ENCODE data around the gene PPARGC1A. TPM values are rescaled to one million over a fixed set of nuclear protein-coding genes. Genes with fewer than 3 reads are reported as not detected.

PPARGC1A gene
- polyA plus RNA-seq, 3 donors from 2014 or later, result not detected

GRCh38 chr4:23747281-23747735 lies 142.5 kb downstream of the PPARGC1A start:
- no peaks in the 10 kb centered on the region for H3K27me3 Mint-ChIP-seq (ENCODE audit: low read depth in 3 of 3)
- peaks cover 0 to 28% (median 6%) of the 10 kb centered on the region in 6 donors for H3K9me3 Mint-ChIP-seq
- no peaks in the 10 kb centered on the region for H3K36me3 Mint-ChIP-seq
- no peak overlapping the region for H3K4me3 Mint-ChIP-seq
- no peaks in the 10 kb centered on the region for H3K4me1 Mint-ChIP-seq
- no peak for DNase-seq
- no peak overlapping the region for H3K27ac Mint-ChIP-seq

DNA sequence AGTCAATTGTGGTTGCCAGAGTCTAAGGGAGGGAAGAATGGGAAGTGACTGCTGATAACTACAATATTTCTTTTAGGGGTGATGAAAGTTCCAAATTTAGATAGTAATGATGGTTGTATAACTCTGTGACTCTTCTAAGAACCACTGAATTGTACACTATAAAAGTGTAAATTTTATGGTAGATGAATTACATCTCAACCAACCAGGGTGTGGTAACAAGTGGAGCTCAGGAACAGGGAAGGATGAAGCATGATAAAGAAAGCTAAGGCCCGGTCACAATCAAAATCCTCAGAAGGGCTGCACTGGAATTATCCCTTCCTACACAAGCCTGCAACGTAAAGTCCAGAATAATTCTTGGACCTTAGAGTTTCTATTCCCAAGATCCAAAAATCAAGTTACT lies 143.2 kb downstream of the PPARGC1A start:
- Mint-ChIP-seq H3K36me3 (no peaks in the 10 kb centered on the region), H3K27me3 (ENCODE audit: low read depth in 3 of 3) (no peaks in the 10 kb centered on the region), H3K4me1 (no peaks in the 10 kb centered on the region), H3K4me3 (no peak overlapping the region), H3K27ac (no peak overlapping the region), H3K9me3 (peaks cover 0 to 26% (median 8%) of the 10 kb centered on the region in 6 donors)
- no peak for DNase-seq

- peaks cover 0 to 26% (median 8%) of the 10 kb centered on the region in 6 donors for H3K9me3 Mint-ChIP-seq
- H3K4me1 Mint-ChIP-seq, result no peaks in the 10 kb centered on the region
- H3K27me3 Mint-ChIP-seq (ENCODE audit: low read depth in 3 of 3), result no peaks in the 10 kb centered on the region
- DNase-seq, result no peak
- H3K4me3 Mint-ChIP-seq, result no peak overlapping the region
- no peak overlapping the region for H3K27ac Mint-ChIP-seq
- no peaks in the 10 kb centered on the region for H3K36me3 Mint-ChIP-seq
Observed at GRCh38 chr4:23746027-23746426, 143.8 kb downstream of the PPARGC1A start.

DNA sequence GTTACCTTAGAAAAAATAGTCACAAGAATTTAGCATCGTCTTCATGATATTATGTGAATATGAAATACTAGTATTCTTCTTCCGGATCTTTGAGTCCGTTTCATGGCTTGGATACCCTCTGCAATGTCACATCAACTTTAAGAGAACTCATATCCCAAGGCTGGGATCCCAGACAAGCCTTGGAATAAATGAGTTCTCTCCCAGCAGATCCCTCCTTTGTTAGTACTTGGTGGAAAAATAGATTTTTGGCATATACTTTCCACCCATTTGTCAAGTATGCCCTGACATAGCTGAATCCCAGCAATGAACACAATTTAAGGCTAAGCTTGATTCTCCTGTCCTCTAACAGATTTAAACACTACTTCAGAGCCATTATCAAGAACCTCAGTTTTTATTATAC lies 144.5 kb downstream of the PPARGC1A start:
- H3K9me3 Mint-ChIP-seq, result peaks cover 0 to 26% (median 8%) of the 10 kb centered on the region in 6 donors
- DNase-seq, result no peak

More for the DNA sequence above, 144.5 kb downstream of the PPARGC1A start:
- H3K27me3 Mint-ChIP-seq (ENCODE audit: low read depth in 3 of 3), result no peaks in the 10 kb centered on the region
- no peak overlapping the region for H3K27ac Mint-ChIP-seq
- H3K4me1 Mint-ChIP-seq, result no peaks in the 10 kb centered on the region
- no peak overlapping the region for H3K4me3 Mint-ChIP-seq
- H3K36me3 Mint-ChIP-seq, result no peaks in the 10 kb centered on the region
